GM12878 (cell line): ENCODE results near the gene TCF15. TPM values are rescaled to one million over a fixed set of nuclear protein-coding genes. Genes with fewer than 3 reads are reported as not detected.

Source experiments
- GATAD2B ChIP-seq: fragments of 450-650 bp; conservative IDR thresholded peaks from 2 replicates; pipeline ENCODE4 v1.6.1; 2017; ENCODE audit warnings: low read depth, mild to moderate bottlenecking, moderate library complexity
- IRF4 ChIP-seq: IDR thresholded peaks from 2 replicates; pipeline ENCODE4 v1.6.1; 2011; ENCODE audit warnings: low read depth, low read length
- MEF2A ChIP-seq: IDR thresholded peaks from 2 replicates; pipeline ENCODE4 v1.6.1; 2011; ENCODE audit warnings: low read depth, mild to moderate bottlenecking, low read length, moderate library complexity; ENCODE audit not compliant: insufficient read depth
- MYC ChIP-seq: IDR thresholded peaks from 2 replicates; pipeline ENCODE4 v1.6.1; 2011; ENCODE audit warnings: mild to moderate bottlenecking, low read length, moderate library complexity, inconsistent platforms; ENCODE audit not compliant: insufficient read depth, insufficient replicate concordance, insufficient read length, severe bottlenecking
- NBN ChIP-seq: fragments of 450-650 bp; IDR thresholded peaks from 2 replicates; pipeline ENCODE4 v1.6.1; 2016
- SMARCA5 ChIP-seq: fragments of 450-650 bp; IDR thresholded peaks from 2 replicates; pipeline ENCODE4 v1.6.1; 2017; ENCODE audit warnings: mild to moderate bottlenecking
- STAT1 ChIP-seq: fragments of 450-650 bp; conservative IDR thresholded peaks from 2 replicates; pipeline ENCODE4 v1.6.1; 2014; ENCODE audit warnings: antibody characterized with exemption, mild to moderate bottlenecking
- YBX1 ChIP-seq: fragments of 450-650 bp; IDR thresholded peaks from 2 replicates; pipeline ENCODE4 v1.6.1; 2016; ENCODE audit warnings: antibody characterized with exemption
- YY1 ChIP-seq: IDR thresholded peaks from 2 replicates; pipeline ENCODE4 v1.6.1; 2011; ENCODE audit warnings: low read depth, mild to moderate bottlenecking, low read length
- ZBED1 ChIP-seq: IDR thresholded peaks from 2 replicates; pipeline ENCODE4 v1.6.1; 2016; ENCODE audit warnings: borderline replicate concordance
- polyA plus RNA-seq, 11 experiments: library from polyadenylated mRNA; depleted of rRNA in 4 of 11; unstranded in 6 of 11; stranded (reverse) in 5 of 11; fragments of >200 nt; fragmentation: Nextera tagmentation in 4 of 11; fragmentation: Illumina TruSeq in 1 of 11; extraction: Ambion mirVana in 4 of 11; extraction: Trizol in 1 of 11; gene quantifications; 1 replicate in 1 of 11; 2 replicates in 10 of 11; pipeline versions ENCODE4 v1.2.1 to v1.2.3, GENCODE V29; 2011 to 2016; ENCODE audit warnings: inconsistent platforms in 2 of 11, missing spikeins in 2 of 11, low read depth in 1 of 11
- total RNA-seq, 4 experiments: library from RNA; depleted of rRNA in 3 of 4; stranded (reverse); fragments of >200 nt in 3 of 4; fragmentation: Illumina TruSeq in 1 of 4; extraction: Trizol in 1 of 4; gene quantifications; 2 replicates each; pipeline versions ENCODE4 v1.2.1 to v1.2.3, GENCODE V29; 2013 to 2021
- TF ChIP-seq, protein P1 (sequence below): fragments of 450-650 bp; formaldehyde crosslinking; IDR thresholded peaks from 2 replicates; pipeline ENCODE4 v1.5.0; 2022; ENCODE audit warnings: mild to moderate bottlenecking, missing genetic modification characterization
- TF ChIP-seq, protein P2 (sequence below): fragments of 450-650 bp; IDR thresholded peaks from 2 replicates; pipeline ENCODE4 v1.6.1; 2017; ENCODE audit warnings: antibody characterized with exemption, mild to moderate bottlenecking, moderate library complexity
- TF ChIP-seq, protein P3 (sequence below): IDR thresholded peaks from 2 replicates; pipeline ENCODE4 v1.6.1; 2011; ENCODE audit warnings: low read depth, low read length, improper control_type of control experiment, borderline replicate concordance
- TF ChIP-seq, protein P4 (sequence below): fragments of 450-650 bp; IDR thresholded peaks from 2 replicates; pipeline ENCODE4 v1.6.1; 2017; ENCODE audit warnings: mild to moderate bottlenecking
- TF ChIP-seq, protein P5 (sequence below): fragments of 150-350 bp; IDR thresholded peaks from 2 replicates; pipeline ENCODE4 v1.6.1; 2016; ENCODE audit warnings: low read depth, low read length

The TCF15 gene
- total and polyA plus RNA-seq, 10 of the 15 experiments (the other 5 are each of a cell fraction or from before 2014, with no cell fraction given): 0.08 TPM; not detected in 9

DNA sequence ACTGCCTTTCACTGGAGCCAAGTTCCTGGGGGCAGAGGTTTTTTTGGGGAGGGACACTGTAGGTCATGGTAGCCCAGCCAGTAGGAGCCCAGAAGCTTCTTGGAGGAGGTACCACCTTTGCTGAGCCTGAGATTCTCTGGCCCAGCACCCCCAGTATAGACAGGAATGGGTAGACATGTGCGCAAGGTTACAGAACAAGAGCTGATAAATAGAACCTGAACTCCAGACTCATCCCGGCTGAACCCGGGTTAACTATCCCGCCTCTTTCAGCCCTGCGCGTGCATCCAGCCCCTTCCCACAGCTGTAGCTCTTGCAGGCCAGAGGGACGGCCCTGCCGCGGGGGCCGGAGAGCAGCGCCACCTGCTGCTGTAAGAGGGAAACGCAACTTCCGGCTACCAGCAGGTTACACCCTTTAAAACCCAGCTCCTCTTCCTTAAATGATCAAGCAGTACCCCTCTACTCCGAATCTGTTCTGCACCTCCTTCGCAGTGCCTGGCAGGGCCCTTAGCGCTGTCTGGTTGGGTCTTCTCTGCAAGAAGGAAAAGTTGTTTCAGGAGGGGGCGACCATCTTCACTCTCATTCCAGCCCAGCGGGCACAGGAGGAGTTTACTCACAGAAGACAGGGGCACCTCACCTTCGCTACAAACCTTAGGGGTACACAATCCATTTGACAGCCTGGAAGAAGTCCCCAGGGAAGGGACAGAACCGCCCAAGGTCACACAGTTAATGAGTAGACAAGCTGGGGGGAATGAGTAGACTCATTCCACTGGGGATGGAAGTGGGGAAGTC is 35.4 kb upstream of the TCF15 start (continued):
- TF ChIP-seq ZBED1: no peak
- TF ChIP-seq MYC: no peak
- no peak for TF ChIP-seq MEF2A
- no peak; the same call in 1 of the 2 replicates for TF ChIP-seq GATAD2B
- 0 out of 2 replicates have a peak, but pooled peaks have one; percentile 10 for TF ChIP-seq IRF4
- TF ChIP-seq, protein P1, sequence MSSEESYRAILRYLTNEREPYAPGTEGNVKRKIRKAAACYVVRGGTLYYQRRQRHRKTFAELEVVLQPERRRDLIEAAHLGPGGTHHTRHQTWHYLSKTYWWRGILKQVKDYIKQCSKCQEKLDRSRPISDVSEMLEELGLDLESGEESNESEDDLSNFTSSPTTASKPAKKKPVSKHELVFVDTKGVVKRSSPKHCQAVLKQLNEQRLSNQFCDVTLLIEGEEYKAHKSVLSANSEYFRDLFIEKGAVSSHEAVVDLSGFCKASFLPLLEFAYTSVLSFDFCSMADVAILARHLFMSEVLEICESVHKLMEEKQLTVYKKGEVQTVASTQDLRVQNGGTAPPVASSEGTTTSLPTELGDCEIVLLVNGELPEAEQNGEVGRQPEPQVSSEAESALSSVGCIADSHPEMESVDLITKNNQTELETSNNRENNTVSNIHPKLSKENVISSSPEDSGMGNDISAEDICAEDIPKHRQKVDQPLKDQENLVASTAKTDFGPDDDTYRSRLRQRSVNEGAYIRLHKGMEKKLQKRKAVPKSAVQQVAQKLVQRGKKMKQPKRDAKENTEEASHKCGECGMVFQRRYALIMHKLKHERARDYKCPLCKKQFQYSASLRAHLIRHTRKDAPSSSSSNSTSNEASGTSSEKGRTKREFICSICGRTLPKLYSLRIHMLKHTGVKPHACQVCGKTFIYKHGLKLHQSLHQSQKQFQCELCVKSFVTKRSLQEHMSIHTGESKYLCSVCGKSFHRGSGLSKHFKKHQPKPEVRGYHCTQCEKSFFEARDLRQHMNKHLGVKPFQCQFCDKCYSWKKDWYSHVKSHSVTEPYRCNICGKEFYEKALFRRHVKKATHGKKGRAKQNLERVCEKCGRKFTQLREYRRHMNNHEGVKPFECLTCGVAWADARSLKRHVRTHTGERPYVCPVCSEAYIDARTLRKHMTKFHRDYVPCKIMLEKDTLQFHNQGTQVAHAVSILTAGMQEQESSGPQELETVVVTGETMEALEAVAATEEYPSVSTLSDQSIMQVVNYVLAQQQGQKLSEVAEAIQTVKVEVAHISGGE (CRISPR knock-in tag): no peak
- TF ChIP-seq STAT1: no peak
- TF ChIP-seq, protein P2, sequence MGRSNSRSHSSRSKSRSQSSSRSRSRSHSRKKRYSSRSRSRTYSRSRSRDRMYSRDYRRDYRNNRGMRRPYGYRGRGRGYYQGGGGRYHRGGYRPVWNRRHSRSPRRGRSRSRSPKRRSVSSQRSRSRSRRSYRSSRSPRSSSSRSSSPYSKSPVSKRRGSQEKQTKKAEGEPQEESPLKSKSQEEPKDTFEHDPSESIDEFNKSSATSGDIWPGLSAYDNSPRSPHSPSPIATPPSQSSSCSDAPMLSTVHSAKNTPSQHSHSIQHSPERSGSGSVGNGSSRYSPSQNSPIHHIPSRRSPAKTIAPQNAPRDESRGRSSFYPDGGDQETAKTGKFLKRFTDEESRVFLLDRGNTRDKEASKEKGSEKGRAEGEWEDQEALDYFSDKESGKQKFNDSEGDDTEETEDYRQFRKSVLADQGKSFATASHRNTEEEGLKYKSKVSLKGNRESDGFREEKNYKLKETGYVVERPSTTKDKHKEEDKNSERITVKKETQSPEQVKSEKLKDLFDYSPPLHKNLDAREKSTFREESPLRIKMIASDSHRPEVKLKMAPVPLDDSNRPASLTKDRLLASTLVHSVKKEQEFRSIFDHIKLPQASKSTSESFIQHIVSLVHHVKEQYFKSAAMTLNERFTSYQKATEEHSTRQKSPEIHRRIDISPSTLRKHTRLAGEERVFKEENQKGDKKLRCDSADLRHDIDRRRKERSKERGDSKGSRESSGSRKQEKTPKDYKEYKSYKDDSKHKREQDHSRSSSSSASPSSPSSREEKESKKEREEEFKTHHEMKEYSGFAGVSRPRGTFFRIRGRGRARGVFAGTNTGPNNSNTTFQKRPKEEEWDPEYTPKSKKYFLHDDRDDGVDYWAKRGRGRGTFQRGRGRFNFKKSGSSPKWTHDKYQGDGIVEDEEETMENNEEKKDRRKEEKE: no peak
- TF ChIP-seq SMARCA5: peak; percentile 70; the same call in 1 of the 2 replicates
- TF ChIP-seq, protein P3, sequence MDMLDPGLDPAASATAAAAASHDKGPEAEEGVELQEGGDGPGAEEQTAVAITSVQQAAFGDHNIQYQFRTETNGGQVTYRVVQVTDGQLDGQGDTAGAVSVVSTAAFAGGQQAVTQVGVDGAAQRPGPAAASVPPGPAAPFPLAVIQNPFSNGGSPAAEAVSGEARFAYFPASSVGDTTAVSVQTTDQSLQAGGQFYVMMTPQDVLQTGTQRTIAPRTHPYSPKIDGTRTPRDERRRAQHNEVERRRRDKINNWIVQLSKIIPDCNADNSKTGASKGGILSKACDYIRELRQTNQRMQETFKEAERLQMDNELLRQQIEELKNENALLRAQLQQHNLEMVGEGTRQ: no peak
- TF ChIP-seq, protein P4, sequence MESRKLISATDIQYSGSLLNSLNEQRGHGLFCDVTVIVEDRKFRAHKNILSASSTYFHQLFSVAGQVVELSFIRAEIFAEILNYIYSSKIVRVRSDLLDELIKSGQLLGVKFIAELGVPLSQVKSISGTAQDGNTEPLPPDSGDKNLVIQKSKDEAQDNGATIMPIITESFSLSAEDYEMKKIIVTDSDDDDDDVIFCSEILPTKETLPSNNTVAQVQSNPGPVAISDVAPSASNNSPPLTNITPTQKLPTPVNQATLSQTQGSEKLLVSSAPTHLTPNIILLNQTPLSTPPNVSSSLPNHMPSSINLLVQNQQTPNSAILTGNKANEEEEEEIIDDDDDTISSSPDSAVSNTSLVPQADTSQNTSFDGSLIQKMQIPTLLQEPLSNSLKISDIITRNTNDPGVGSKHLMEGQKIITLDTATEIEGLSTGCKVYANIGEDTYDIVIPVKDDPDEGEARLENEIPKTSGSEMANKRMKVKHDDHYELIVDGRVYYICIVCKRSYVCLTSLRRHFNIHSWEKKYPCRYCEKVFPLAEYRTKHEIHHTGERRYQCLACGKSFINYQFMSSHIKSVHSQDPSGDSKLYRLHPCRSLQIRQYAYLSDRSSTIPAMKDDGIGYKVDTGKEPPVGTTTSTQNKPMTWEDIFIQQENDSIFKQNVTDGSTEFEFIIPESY: no peak
- TF ChIP-seq, protein P5, sequence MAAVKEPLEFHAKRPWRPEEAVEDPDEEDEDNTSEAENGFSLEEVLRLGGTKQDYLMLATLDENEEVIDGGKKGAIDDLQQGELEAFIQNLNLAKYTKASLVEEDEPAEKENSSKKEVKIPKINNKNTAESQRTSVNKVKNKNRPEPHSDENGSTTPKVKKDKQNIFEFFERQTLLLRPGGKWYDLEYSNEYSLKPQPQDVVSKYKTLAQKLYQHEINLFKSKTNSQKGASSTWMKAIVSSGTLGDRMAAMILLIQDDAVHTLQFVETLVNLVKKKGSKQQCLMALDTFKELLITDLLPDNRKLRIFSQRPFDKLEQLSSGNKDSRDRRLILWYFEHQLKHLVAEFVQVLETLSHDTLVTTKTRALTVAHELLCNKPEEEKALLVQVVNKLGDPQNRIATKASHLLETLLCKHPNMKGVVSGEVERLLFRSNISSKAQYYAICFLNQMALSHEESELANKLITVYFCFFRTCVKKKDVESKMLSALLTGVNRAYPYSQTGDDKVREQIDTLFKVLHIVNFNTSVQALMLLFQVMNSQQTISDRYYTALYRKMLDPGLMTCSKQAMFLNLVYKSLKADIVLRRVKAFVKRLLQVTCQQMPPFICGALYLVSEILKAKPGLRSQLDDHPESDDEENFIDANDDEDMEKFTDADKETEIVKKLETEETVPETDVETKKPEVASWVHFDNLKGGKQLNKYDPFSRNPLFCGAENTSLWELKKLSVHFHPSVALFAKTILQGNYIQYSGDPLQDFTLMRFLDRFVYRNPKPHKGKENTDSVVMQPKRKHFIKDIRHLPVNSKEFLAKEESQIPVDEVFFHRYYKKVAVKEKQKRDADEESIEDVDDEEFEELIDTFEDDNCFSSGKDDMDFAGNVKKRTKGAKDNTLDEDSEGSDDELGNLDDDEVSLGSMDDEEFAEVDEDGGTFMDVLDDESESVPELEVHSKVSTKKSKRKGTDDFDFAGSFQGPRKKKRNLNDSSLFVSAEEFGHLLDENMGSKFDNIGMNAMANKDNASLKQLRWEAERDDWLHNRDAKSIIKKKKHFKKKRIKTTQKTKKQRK: no peak
- TF ChIP-seq YY1: peak; percentile 67; the same call in 1 of the 2 replicates
- TF ChIP-seq NBN: peak; percentile 65; the same call in 1 of the 2 replicates
- no peak for TF ChIP-seq YBX1
